HG03378 (cell line): ENCODE results near the gene UBP1.
A peak's percentile ranks its signal among the peaks of the same experiment; 100 is the strongest.
"Not testable (repeated sequence)": the region's sequence is repeated elsewhere in the genome, so short reads cannot be mapped to it uniquely, and the experiment has no call there.

Source experiments
- ATAC-seq: cut with Tn5 transposase; IDR thresholded peaks from one replicate; pipeline ENCODE4 v1.9.1; 2021; ENCODE audit warnings: mild to moderate bottlenecking, moderate library complexity; ENCODE audit not compliant: unreplicated experiment

UBP1 gene

GRCh38 chr3:33437556-33438283 lies 2.5 kb downstream of the UBP1 start:
- no peak for ATAC-seq

GRCh38 chr3:33433843-33434242 lies 6.4 kb downstream of the UBP1 start:
- no peak for ATAC-seq

GRCh38 chr3:33430571-33430970 lies 9.6 kb downstream of the UBP1 start:
- no peak for ATAC-seq

GRCh38 chr3:33430061-33430460 lies 10.1 kb downstream of the UBP1 start:
- no peak for ATAC-seq

- not testable (repeated sequence) for ATAC-seq
Observed at GRCh38 chr3:33429306-33429705, 10.9 kb downstream of the UBP1 start.

GRCh38 chr3:33428734-33429133 lies 11.5 kb downstream of the UBP1 start:
- no peak for ATAC-seq

- ATAC-seq = no peak
Observed at GRCh38 chr3:33426630-33427317, 13.4 kb downstream of the UBP1 start.

GRCh38 chr3:33426068-33426467 lies 14.1 kb downstream of the UBP1 start:
- ATAC-seq = no peak

- ATAC-seq = no peak
Observed at GRCh38 chr3:33425453-33425852, 14.8 kb downstream of the UBP1 start.

DNA sequence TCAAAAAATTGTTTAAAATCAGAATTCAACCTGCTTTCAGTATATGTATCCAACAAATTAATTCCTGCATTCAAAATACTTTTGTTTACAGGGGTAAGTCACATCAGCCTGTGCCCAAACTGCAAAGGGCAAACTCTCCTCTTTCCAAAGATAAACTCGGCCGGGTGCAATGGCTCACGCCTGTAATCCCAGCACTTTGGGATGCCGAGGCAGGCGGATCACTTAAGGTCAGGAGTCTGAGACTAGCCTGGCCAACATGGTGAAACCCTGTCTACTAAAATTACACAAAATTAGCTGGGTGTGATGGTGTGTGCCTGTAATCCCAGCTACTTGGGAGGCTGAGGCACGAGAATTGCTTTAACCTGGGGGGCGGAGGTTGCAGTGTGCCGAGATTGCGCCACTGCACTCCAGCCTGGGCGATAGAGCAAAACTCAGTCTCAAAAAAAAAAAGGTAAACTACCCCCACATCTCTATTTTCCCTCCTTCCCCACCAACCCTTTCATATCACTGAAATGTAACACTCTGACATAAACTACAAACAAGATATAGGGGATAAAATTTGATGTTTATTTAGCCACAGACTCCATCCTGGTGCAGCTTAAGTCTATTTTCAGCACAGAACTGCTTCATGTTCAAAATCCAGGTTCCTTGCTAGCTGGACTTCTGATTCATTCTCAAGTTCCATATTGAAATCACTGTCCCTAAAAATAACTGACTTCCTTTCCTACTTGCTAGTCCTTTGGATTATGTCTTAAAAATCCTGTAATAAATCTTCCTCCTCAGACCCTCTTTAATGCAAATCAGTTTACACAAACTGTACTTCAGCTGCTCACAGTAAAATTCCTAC lies 15.4 kb downstream of the UBP1 start:
- no peak for ATAC-seq

DNA sequence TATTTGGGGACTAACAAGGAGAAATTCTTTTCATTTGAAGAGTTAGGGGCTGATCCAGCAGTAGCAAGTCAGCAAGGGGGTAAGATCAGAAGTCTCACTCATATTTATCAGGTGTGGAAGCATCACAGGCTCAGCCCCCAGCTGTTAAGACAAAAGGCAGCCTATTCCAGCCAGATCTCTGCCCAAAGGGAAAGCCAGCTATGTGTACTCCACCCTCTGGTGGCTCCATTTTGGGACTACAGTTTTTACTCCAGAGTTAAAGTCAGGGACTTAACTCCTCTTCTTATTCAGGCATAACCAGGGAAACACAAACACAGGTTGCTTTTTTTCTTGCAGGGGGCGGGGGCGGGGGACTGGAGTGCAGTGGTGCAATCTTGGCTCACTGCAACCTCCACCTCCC lies 19.2 kb downstream of the UBP1 start:
- ATAC-seq = no peak

- ATAC-seq = peak; percentile 52
Observed at GRCh38 chr3:33419948-33420347, 20.3 kb downstream of the UBP1 start.

DNA sequence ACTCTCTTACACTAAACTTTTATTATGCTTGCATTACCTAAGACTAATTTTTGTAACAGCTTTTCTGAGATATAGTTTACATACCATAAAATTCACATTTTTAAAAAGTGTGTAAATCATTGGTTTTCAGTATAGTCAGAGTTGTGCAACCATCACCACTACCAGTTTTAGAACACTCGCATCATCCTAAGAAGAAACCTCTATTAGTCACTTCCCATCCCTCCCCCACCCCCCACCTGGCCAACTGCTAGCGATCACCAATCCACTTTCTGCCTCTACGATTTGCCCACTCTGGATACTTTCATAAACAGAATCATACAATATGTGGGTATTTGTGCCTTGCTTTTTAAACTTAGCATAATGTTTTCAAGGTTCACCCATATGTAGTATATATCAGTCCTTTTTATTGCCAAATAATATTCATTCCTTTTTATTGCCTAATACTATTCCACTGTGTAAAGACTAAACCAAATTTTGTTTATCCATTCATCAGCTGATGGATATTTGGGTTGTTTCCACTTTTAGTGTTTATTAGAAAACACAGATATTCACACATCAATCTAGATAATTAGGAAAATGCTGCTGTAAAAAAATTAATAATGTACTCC lies 23.0 kb downstream of the UBP1 start:
- ATAC-seq = no peak

DNA sequence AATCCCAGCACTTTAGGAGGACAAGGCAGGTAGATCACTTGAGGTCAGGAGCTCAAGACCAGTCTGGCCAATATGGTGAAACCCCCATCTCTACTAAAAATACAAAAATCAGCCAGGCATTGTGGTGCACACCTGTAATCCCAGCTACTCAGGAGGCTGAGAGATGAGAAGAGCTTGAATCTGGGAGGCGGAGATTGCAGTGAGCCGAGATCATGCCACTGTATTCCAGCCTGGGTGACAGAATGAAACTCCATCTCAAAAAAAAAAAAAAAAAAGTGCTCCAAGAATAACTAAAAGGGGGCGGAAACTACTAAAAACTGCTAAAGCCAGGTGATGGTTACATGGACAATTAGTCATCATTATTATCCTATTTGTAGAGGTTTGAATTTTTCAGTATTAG lies 29.4 kb downstream of the UBP1 start:
- ATAC-seq = not testable (repeated sequence)

DNA sequence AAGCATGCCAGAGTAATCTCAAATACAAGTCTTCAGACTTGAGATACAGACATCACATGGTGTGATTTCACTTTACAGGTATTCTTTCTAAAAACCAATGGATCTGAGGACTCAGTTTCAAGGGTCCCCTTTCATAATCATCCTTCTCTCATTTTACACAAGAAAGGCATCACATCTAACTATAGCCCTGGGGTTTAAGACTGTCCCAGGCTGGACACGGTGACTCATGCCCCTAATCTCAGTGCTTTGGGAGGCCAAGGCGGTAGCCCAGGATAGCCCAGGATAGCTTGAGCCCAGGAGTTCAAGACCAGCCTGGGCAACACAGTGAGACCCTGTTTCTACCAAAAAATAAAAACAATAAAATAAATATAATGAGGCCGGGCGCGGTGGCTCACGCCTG lies 36.4 kb downstream of the UBP1 start:
- ATAC-seq = no peak

GRCh38 chr3:33402936-33403335 lies 37.3 kb downstream of the UBP1 start:
- no peak for ATAC-seq

- ATAC-seq = no peak
Observed at GRCh38 chr3:33401781-33402180, 38.4 kb downstream of the UBP1 start.

DNA sequence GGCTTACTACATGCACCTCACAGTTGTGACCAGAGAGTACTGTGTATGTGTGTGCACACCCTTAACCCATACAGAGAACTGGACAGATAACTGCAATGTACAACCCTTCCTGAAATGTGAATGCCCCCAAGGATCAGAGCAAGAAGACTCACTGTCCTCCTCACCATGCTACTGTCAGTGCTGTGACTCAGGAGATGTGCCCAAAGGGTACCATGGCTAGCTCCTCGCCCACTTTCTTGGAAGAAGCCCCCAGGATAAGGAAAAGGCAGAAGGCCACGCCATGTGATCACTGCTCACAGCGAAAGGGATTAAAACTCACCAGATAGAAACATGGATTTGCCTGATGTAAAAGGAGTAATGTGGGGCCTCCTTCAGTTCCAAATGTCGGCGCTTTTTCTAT lies 41.8 kb downstream of the UBP1 start:
- no peak for ATAC-seq

DNA sequence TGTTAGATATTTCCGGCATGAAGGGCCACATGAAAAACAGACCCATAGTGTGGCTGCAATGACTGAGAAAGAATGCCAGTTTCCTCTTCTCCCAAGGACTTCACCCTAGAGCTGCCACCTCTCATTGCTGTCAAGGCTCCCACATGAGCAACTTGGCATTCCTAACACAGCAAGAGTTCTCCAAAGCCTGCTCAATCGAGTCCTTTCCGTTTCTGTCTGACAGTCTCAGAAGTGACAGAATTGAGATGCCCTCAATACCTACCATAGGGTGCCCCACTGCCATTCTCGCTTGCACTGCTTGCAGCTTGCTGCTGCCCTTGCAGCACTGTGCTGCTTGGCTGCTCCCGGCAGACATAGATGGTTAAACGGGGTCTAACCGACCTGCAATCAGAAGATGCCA lies 44.3 kb downstream of the UBP1 start:
- ATAC-seq = no peak

GRCh38 chr3:33394403-33395054 lies 45.7 kb downstream of the UBP1 start:
- no peak for ATAC-seq

- no peak for ATAC-seq
Observed at GRCh38 chr3:33392703-33393125, 47.5 kb downstream of the UBP1 start.
